ENCODE data around the gene RALB. TPM values are rescaled to one million over a fixed set of nuclear protein-coding genes. Genes with fewer than 3 reads are reported as not detected.
"Not testable (repeated sequence)": the region's sequence is repeated elsewhere in the genome, so short reads cannot be mapped to it uniquely, and the experiment has no call there.

The RALB gene
- total RNA-seq, 1 experiment from 2014 or later = 40.2 TPM

GRCh38 chr2:120308038-120308910, 55.6 kb downstream of the RALB start:
- Mint-ChIP-seq H3K27me3 (ENCODE audit: unreplicated experiment) (no peaks in the 10 kb centered on the region), H3K36me3 (ENCODE audit: insufficient read depth, unreplicated experiment) (peaks cover 3% of the 10 kb centered on the region), H3K4me1 (ENCODE audit: low read depth, unreplicated experiment) (peaks cover 1% of the 10 kb centered on the region), H3K27ac (ENCODE audit: unreplicated experiment) (no peak overlapping the region), H3K9me3 (ENCODE audit: low read depth, unreplicated experiment) (no peaks in the 10 kb centered on the region), H3K4me3 (ENCODE audit: low read depth, unreplicated experiment) (no peak overlapping the region)
- TF ChIP-seq CTCF (IDR thresholded peaks at IDR 0.05; ENCODE audit: unreplicated experiment) = no peak
- intact Hi-C loops (cut with micrococcal nuclease; ENCODE audit: unreplicated experiment) = no loop called here
- CTCF ChIA-PET = no interaction called here
- no TSS peak for BruUV-seq (replicated peaks)
- DNase-seq = no peak

- H3K36me3 Mint-ChIP-seq (ENCODE audit: insufficient read depth, unreplicated experiment) = peaks cover 11% of the 10 kb centered on the region
- no TSS peak for BruUV-seq (replicated peaks)
- intact Hi-C loops (cut with micrococcal nuclease; ENCODE audit: unreplicated experiment) = loop anchor here (5.0 kb wide), 1 partner anchor 608 kb away; no protein-coding TSS in a partner anchor
- no peak for DNase-seq
- peaks cover 9% of the 10 kb centered on the region for H3K4me1 Mint-ChIP-seq (ENCODE audit: low read depth, unreplicated experiment)
- H3K9me3 Mint-ChIP-seq (ENCODE audit: low read depth, unreplicated experiment) = no peaks in the 10 kb centered on the region
- CTCF ChIA-PET = no interaction called here
- H3K4me3 Mint-ChIP-seq (ENCODE audit: low read depth, unreplicated experiment) = no peak overlapping the region
- H3K27me3 Mint-ChIP-seq (ENCODE audit: unreplicated experiment) = peaks cover 18% of the 10 kb centered on the region
- no peak for TF ChIP-seq CTCF (IDR thresholded peaks at IDR 0.05; ENCODE audit: unreplicated experiment)
- H3K27ac Mint-ChIP-seq (ENCODE audit: unreplicated experiment) = no peak overlapping the region
Observed at GRCh38 chr2:120310136-120310535, 57.5 kb downstream of the RALB start.

DNA sequence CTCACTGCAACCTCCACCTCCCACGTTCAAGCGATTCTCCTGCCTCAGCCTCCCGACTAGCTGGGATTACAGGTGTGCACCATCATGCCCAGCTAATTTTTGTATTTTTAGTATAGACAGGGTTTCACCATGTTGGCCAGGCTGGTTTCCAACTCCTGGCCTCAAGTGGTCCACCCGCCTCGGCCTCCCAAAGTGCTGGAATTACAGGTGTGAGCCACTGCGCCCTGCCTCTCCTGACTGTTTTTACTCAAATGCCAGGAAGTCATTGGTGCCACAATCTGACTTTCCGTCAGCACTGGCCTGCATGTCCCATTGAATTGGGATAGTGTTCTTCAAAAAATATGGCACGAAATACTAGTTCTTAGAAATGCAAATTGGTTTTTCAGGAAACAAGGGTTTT, 58.2 kb downstream of the RALB start:
- BruUV-seq (replicated peaks); DNase-seq; H3K4me3 Mint-ChIP-seq (ENCODE audit: low read depth, unreplicated experiment); H3K9me3 Mint-ChIP-seq (ENCODE audit: low read depth, unreplicated experiment); H3K4me1 Mint-ChIP-seq (ENCODE audit: low read depth, unreplicated experiment); H3K27ac Mint-ChIP-seq (ENCODE audit: unreplicated experiment): not testable (repeated sequence)
- Mint-ChIP-seq H3K27me3 (ENCODE audit: unreplicated experiment) (peaks cover 25% of the 10 kb centered on the region), H3K36me3 (ENCODE audit: insufficient read depth, unreplicated experiment) (peaks cover 11% of the 10 kb centered on the region)
- CTCF ChIA-PET = interaction anchor here (0.7 kb wide), 1 partner anchor 370 kb away, joined by 4 read pairs; no protein-coding TSS in a partner anchor
- intact Hi-C loops (cut with micrococcal nuclease; ENCODE audit: unreplicated experiment) = loop anchor here (5.0 kb wide), 1 partner anchor 609 kb away; no protein-coding TSS in a partner anchor

GRCh38 chr2:120312076-120312475, 59.4 kb downstream of the RALB start:
- intact Hi-C loops (cut with micrococcal nuclease; ENCODE audit: unreplicated experiment) = loop anchor here (5.0 kb wide), 1 partner anchor 610 kb away; no protein-coding TSS in a partner anchor

More at GRCh38 chr2:120312076-120312475, 59.4 kb downstream of the RALB start:
- Mint-ChIP-seq H3K4me1 (ENCODE audit: low read depth, unreplicated experiment) (peaks cover 9% of the 10 kb centered on the region), H3K27ac (ENCODE audit: unreplicated experiment) (no peak overlapping the region), H3K4me3 (ENCODE audit: low read depth, unreplicated experiment) (no peak overlapping the region), H3K36me3 (ENCODE audit: insufficient read depth, unreplicated experiment) (peaks cover 11% of the 10 kb centered on the region), H3K27me3 (ENCODE audit: unreplicated experiment) (peaks cover 37% of the 10 kb centered on the region), H3K9me3 (ENCODE audit: low read depth, unreplicated experiment) (no peaks in the 10 kb centered on the region)
- no TSS peak for BruUV-seq (replicated peaks)
- DNase-seq = no peak
- no peak for TF ChIP-seq CTCF (IDR thresholded peaks at IDR 0.05; ENCODE audit: unreplicated experiment)
- CTCF ChIA-PET = interaction anchor here (0.7 to 1.2 kb wide), 3 partner anchors 11 to 22 kb away, joined by 3 to 5 read pairs (median 3); no protein-coding TSS in a partner anchor
